Measurements from ENCODE around the gene PTGES3L. TPM values are rescaled to one million over a fixed set of nuclear protein-coding genes. Genes with fewer than 3 reads are reported as not detected.

PTGES3L gene
- total and polyA plus RNA-seq, 2 of the 13 experiments (the other 11 are each of a cell fraction or from before 2014, with no cell fraction given): 1.2 to 2.9 TPM

GRCh38 chr17:43010667-43011308 is 30.9 kb upstream of the PTGES3L start (continued):
- no peak; the same call in 1 of the 2 replicates for TF ChIP-seq ZNF644 (CRISPR knock-in tag; IDR thresholded peaks at IDR 0.05; ENCODE audit: low read depth)
- no peak for TF ChIP-seq HIVEP1 (CRISPR knock-in tag; IDR thresholded peaks at IDR 0.05)
- TF ChIP-seq REL (CRISPR knock-in tag; conservative IDR thresholded peaks at IDR 0.05): no peak
- no peak; the same call in 1 of the 2 replicates for TF ChIP-seq ZHX1 (CRISPR knock-in tag; IDR thresholded peaks at IDR 0.05; ENCODE audit: low read depth)
- TF ChIP-seq, protein P1, sequence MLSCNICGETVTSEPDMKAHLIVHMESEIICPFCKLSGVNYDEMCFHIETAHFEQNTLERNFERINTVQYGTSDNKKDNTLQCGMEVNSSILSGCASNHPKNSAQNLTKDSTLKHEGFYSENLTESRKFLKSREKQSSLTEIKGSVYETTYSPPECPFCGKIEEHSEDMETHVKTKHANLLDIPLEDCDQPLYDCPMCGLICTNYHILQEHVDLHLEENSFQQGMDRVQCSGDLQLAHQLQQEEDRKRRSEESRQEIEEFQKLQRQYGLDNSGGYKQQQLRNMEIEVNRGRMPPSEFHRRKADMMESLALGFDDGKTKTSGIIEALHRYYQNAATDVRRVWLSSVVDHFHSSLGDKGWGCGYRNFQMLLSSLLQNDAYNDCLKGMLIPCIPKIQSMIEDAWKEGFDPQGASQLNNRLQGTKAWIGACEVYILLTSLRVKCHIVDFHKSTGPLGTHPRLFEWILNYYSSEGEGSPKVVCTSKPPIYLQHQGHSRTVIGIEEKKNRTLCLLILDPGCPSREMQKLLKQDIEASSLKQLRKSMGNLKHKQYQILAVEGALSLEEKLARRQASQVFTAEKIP (CRISPR knock-in tag; IDR thresholded peaks at IDR 0.05; ENCODE audit: borderline replicate concordance): no peak
- TF ChIP-seq ZNF598 (CRISPR knock-in tag; IDR thresholded peaks at IDR 0.05; ENCODE audit: borderline replicate concordance): no peak
- TF ChIP-seq CEBPB (IDR thresholded peaks at IDR 0.05; ENCODE audit: borderline replicate concordance, low read depth, low read length): no peak
- TF ChIP-seq GATAD1 (CRISPR knock-in tag; IDR thresholded peaks at IDR 0.05): no peak
- TF ChIP-seq MED13 (CRISPR knock-in tag; IDR thresholded peaks at IDR 0.05): 0 out of 2 replicates have a peak, but pooled peaks have one; percentile 7
- no peak for TF ChIP-seq ZNF318 (CRISPR knock-in tag; IDR thresholded peaks at IDR 0.05)
- TF ChIP-seq ZNF274 (CRISPR knock-in tag; IDR thresholded peaks at IDR 0.05): no peak
- TF ChIP-seq PRDM4 (CRISPR knock-in tag; IDR thresholded peaks at IDR 0.05; ENCODE audit: borderline replicate concordance): no peak
- TF ChIP-seq, protein P2, sequence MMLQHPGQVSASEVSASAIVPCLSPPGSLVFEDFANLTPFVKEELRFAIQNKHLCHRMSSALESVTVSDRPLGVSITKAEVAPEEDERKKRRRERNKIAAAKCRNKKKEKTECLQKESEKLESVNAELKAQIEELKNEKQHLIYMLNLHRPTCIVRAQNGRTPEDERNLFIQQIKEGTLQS (CRISPR knock-in tag; IDR thresholded peaks at IDR 0.05): 0 out of 2 replicates have a peak, but pooled peaks have one; percentile 6

All from HepG2 (cell line).